Right cardiac atrium (tissue), 5 donors: ENCODE measurements around the gene SLC25A22. TPM values are rescaled to one million over a fixed set of nuclear protein-coding genes. Genes with fewer than 3 reads are reported as not detected.

Source experiments
- ATAC-seq, 2 donors: fragments of 200-7000 bp; cut with Tn5 transposase; one replicate each; pipeline versions ENCODE4 v1.8.0 to v1.9.1; 2020; ENCODE audit warnings: moderate library complexity in 2 of 2, mild to moderate bottlenecking in 1 of 2
- DNase-seq, 3 donors: peaks; one replicate each; pipeline ENCODE4 v3.0.0-alpha.2; 2020
- H3K27ac ChIP-seq: one replicate; pipeline ENCODE4 v1.5.1; 2013; ENCODE audit warnings: mild to moderate bottlenecking, low read length, control low read depth, moderate library complexity
- H3K27me3 ChIP-seq: one replicate; pipeline ENCODE4 v1.6.1; 2013; ENCODE audit not compliant: control insufficient read depth, insufficient read depth
- H3K4me1 ChIP-seq: one replicate; pipeline ENCODE4 v1.6.1; 2013; ENCODE audit warnings: low read length; ENCODE audit not compliant: control insufficient read depth, insufficient read depth
- H3K4me3 ChIP-seq: one replicate; pipeline ENCODE4 v1.5.1; 2013; ENCODE audit warnings: low read length, control low read depth
- H3K9me3 ChIP-seq: one replicate; pipeline ENCODE4 v1.6.1; 2013; ENCODE audit warnings: low read length; ENCODE audit not compliant: control insufficient read depth
- WGBS: extraction: QIAGEN DNeasy Blood & Tissue Kit; methylation state at CpG from one replicate; pipeline ENCODE4 v1.1.7; 2013; 5-methylcytosine and 5-hydroxymethylcytosine counted together
- intact Hi-C, 4 donors: fragments of 100-400 bp; cut with DNase I; formaldehyde crosslinking; loops; one replicate each; pipeline versions ENCODE4 v1.11.0 to v1.14.0; 2022 to 2023
- polyA plus RNA-seq: library from polyadenylated mRNA; stranded (reverse); fragments of 200-250 nt; gene quantifications from one replicate; pipeline ENCODE4 v1.2.3, GENCODE V29; 2013
- total RNA-seq, 4 donors: library from RNA; stranded (reverse); fragmentation: NEBNext Ultra II Directional; extraction: Animal tissue kit (Norgen Biotek cat#: 25700); gene quantifications; one replicate each; pipeline ENCODE4 v1.2.1, GENCODE V29; 2021
- donor health status: healthy with polysubstance abuse.
- donor health status: DM: no; HTN: yes; CAD: no.
- donor health status: DM: no; HTN: no; CAD: no.
- donor health status: DM: no; HTN: yes; CAD: no; lungs with severe emphysema.
- donor health status: DM: yes; HTN: yes; CAD: no.

The SLC25A22 gene
- total and polyA plus RNA-seq, 5 donors = 3.8 to 9.0 (median 6.1) TPM

GRCh38 chr11:841981-842369, 43.9 kb upstream of the SLC25A22 start:
- intact Hi-C loops = no loop called here
- WGBS = under 1% methylated on average over 27 of the region's 27 CpGs
- no peak for DNase-seq
- Histone ChIP-seq H3K4me1 (peaks cover 12% of the 10 kb centered on the region), H3K27ac (peak overlapping the region; percentile 95), H3K27me3 (no peaks in the 10 kb centered on the region), H3K4me3 (peak overlapping the region; percentile 86), H3K9me3 (no peaks in the 10 kb centered on the region)
- ATAC-seq = peak in 1 of 2 donors; percentile 0

- H3K27me3 ChIP-seq = no peaks in the 10 kb centered on the region
- H3K27ac ChIP-seq = no peak overlapping the region
- WGBS = 71% methylated on average over 25 of the region's 25 CpGs
- peaks cover 7% of the 10 kb centered on the region for H3K4me1 ChIP-seq
- intact Hi-C loops = no loop called here
- no peak overlapping the region for H3K4me3 ChIP-seq
- ATAC-seq (no peak), DNase-seq (peak in 1 of 3 donors; percentile 67)
- no peaks in the 10 kb centered on the region for H3K9me3 ChIP-seq
These were observed 42.0 kb upstream of the SLC25A22 start for GRCh38 chr11:839875-840617.

- DNase-seq = no peak
- WGBS = 87% methylated on average over 5 of the region's 5 CpGs
- no peak for ATAC-seq
These were observed 41.2 kb upstream of the SLC25A22 start for GRCh38 chr11:839280-839623.

GRCh38 chr11:838441-839279, 40.6 kb upstream of the SLC25A22 start:
- intact Hi-C loops = no loop called here
- no peaks in the 10 kb centered on the region for H3K27me3 ChIP-seq
- H3K4me1 ChIP-seq = peaks cover 9% of the 10 kb centered on the region
- WGBS = 38% methylated on average over 17 of the region's 17 CpGs
- H3K27ac ChIP-seq = no peak overlapping the region
- no peaks in the 10 kb centered on the region for H3K9me3 ChIP-seq
- no peak overlapping the region for H3K4me3 ChIP-seq
- DNase-seq = no peak
- ATAC-seq = no peak

More at GRCh38 chr11:839280-839623, 41.2 kb upstream of the SLC25A22 start:
- no peak overlapping the region for H3K27ac ChIP-seq
- no peaks in the 10 kb centered on the region for H3K9me3 ChIP-seq
- H3K4me3 ChIP-seq = no peak overlapping the region
- intact Hi-C loops = no loop called here
- H3K4me1 ChIP-seq = peaks cover 9% of the 10 kb centered on the region
- H3K27me3 ChIP-seq = no peaks in the 10 kb centered on the region

GRCh38 chr11:837990-838307, 39.9 kb upstream of the SLC25A22 start:
- H3K27me3 ChIP-seq = no peaks in the 10 kb centered on the region
- DNase-seq = no peak
- H3K4me1 ChIP-seq = peaks cover 9% of the 10 kb centered on the region
- H3K9me3 ChIP-seq = no peaks in the 10 kb centered on the region
- intact Hi-C loops = no loop called here
- no peak for ATAC-seq
- H3K27ac ChIP-seq = no peak overlapping the region
- no peak overlapping the region for H3K4me3 ChIP-seq
- WGBS = 70% methylated on average over 8 of the region's 8 CpGs

GRCh38 chr11:837189-837989, 39.3 kb upstream of the SLC25A22 start:
- 83% methylated on average over 22 of the region's 22 CpGs for WGBS

GRCh38 chr11:836700-837099, 38.6 kb upstream of the SLC25A22 start:
- H3K9me3 ChIP-seq = no peaks in the 10 kb centered on the region
- no peak for DNase-seq

More at GRCh38 chr11:837189-837989, 39.3 kb upstream of the SLC25A22 start:
- H3K4me1 ChIP-seq = peaks cover 9% of the 10 kb centered on the region
- DNase-seq (no peak), ATAC-seq (no peak)
- intact Hi-C loops = no loop called here
- no peak overlapping the region for H3K27ac ChIP-seq
- no peaks in the 10 kb centered on the region for H3K27me3 ChIP-seq
- no peaks in the 10 kb centered on the region for H3K9me3 ChIP-seq
- H3K4me3 ChIP-seq = no peak overlapping the region

GRCh38 chr11:836274-836673, 38.2 kb upstream of the SLC25A22 start:
- peaks cover 12% of the 10 kb centered on the region for H3K4me1 ChIP-seq
- DNase-seq (no peak), ATAC-seq (no peak)
- H3K27me3 ChIP-seq = no peaks in the 10 kb centered on the region
- H3K27ac ChIP-seq = no peak overlapping the region
- WGBS = 89% methylated on average over 14 of the region's 14 CpGs
- intact Hi-C loops = no loop called here
- H3K9me3 ChIP-seq = no peaks in the 10 kb centered on the region
- H3K4me3 ChIP-seq = no peak overlapping the region

More at GRCh38 chr11:836700-837099, 38.6 kb upstream of the SLC25A22 start:
- no peak overlapping the region for H3K27ac ChIP-seq
- no peak for ATAC-seq
- 87% methylated on average over 9 of the region's 9 CpGs for WGBS
- no peak overlapping the region for H3K4me3 ChIP-seq
- H3K27me3 ChIP-seq = no peaks in the 10 kb centered on the region
- intact Hi-C loops = no loop called here
- peaks cover 12% of the 10 kb centered on the region for H3K4me1 ChIP-seq

- DNase-seq (peak; percentile 81 to 92 (median 85)), ATAC-seq (peak; percentile 33 to 36)
- Histone ChIP-seq H3K27me3 (no peaks in the 10 kb centered on the region), H3K4me3 (no peak overlapping the region), H3K9me3 (no peaks in the 10 kb centered on the region), H3K27ac (peak overlapping the region; percentile 93), H3K4me1 (peaks cover 8% of the 10 kb centered on the region)
- intact Hi-C loops = no loop called here
- whole genome bisulfite sequencing = 26% methylated on average over 31 of the region's 31 CpGs
These were observed 36.6 kb upstream of the SLC25A22 start for GRCh38 chr11:834371-835316.

- ATAC-seq (no peak), DNase-seq (peak in 1 of 3 donors; percentile 69)
- Histone ChIP-seq H3K27me3 (no peaks in the 10 kb centered on the region), H3K27ac (peak overlapping the region; percentile 93), H3K9me3 (no peaks in the 10 kb centered on the region), H3K4me1 (peaks cover 9% of the 10 kb centered on the region), H3K4me3 (peak overlapping the region; percentile 71)
- intact Hi-C loops = no loop called here
- 46% methylated on average over 9 of the region's 9 CpGs for WGBS
These were observed 35.8 kb upstream of the SLC25A22 start for GRCh38 chr11:833849-834311.
